BJ (cell line): ENCODE measurements around the gene ITPKC. TPM values are rescaled to one million over a fixed set of nuclear protein-coding genes. Genes with fewer than 3 reads are reported as not detected.

Experiments
- CTCF ChIA-PET: fragments of 350-600 bp; formaldehyde crosslinking; extraction: SDS; loops from one replicate; lab custom pipeline; 2021; ENCODE audit warnings: antibody characterized with exemption, inconsistent platforms; lab: Yijun Ruan, JAX
- POLR2A ChIA-PET: fragments of 300-600 bp; sonication (Branson Sonifier 250); formaldehyde crosslinking; extraction: SDS; loops from one replicate; lab custom pipeline; 2021; ENCODE audit warnings: antibody characterized with exemption; lab: Charles Lee
- DNase-seq: peaks from one replicate; pipeline ENCODE4 v3.0.0-alpha.2; 2011; ENCODE audit warnings: low read depth
- H3K27me3 ChIP-seq: 2 replicates; pipeline ENCODE4 v1.6.0; 2011; ENCODE audit warnings: low read length; ENCODE audit not compliant: control insufficient read depth, insufficient read depth
- H3K36me3 ChIP-seq: 2 replicates; pipeline ENCODE4 v1.5.1; 2011; ENCODE audit warnings: low read length; ENCODE audit not compliant: control insufficient read depth, insufficient read depth
- H3K4me3 ChIP-seq: 2 replicates; pipeline ENCODE4 v1.5.1; 2011; ENCODE audit warnings: low read depth, mild to moderate bottlenecking, control low read depth, low read length
- polyA plus RNA-seq: library from polyadenylated mRNA; depleted of rRNA; stranded (reverse); fragments of >200 nt; gene quantifications from 2 replicates; pipeline ENCODE4 v1.2.3, GENCODE V29; 2011
- TF ChIP-seq, protein P1 (sequence below): IDR thresholded peaks from 2 replicates; pipeline ENCODE4 v1.5.1; 2011; ENCODE audit warnings: low read depth, mild to moderate bottlenecking, control low read depth, inconsistent platforms, low read length, moderate library complexity; ENCODE audit not compliant: insufficient read depth

Gene ITPKC
- polyA plus RNA-seq, 1 experiment, result 11.9 TPM

DNA sequence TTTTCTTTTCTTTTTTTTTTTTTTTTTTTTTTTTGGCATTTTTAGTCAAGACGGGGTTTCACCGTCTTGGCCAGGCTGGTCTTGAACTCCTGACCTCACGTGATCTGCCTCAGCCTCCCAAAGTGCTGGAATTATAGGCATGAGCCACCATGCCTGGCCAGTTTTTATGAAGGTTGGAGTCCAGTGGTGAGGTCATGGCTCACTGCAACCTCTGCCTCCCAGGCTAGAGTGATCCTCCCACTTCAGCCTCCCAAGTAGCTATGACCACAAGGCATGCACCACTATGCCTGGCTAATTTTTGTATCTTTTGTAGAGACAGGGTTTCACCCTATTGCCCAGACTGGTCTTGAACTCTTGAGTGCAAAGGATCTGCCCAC is 38.3 kb downstream of the ITPKC start:
- ChIA-PET POLR2A (interaction anchor here (0.6 to 1.5 kb wide), 2 partner anchors 23 to 24 kb away, joined by 4 to 7 read pairs; partner anchors contain the start of gene RAB4B), CTCF (interaction anchor here (0.7 to 1.4 kb wide), 2 partner anchors 13 to 32 kb away, joined by 3 to 4 read pairs; no protein-coding TSS in a partner anchor)
- TF ChIP-seq, protein P1, sequence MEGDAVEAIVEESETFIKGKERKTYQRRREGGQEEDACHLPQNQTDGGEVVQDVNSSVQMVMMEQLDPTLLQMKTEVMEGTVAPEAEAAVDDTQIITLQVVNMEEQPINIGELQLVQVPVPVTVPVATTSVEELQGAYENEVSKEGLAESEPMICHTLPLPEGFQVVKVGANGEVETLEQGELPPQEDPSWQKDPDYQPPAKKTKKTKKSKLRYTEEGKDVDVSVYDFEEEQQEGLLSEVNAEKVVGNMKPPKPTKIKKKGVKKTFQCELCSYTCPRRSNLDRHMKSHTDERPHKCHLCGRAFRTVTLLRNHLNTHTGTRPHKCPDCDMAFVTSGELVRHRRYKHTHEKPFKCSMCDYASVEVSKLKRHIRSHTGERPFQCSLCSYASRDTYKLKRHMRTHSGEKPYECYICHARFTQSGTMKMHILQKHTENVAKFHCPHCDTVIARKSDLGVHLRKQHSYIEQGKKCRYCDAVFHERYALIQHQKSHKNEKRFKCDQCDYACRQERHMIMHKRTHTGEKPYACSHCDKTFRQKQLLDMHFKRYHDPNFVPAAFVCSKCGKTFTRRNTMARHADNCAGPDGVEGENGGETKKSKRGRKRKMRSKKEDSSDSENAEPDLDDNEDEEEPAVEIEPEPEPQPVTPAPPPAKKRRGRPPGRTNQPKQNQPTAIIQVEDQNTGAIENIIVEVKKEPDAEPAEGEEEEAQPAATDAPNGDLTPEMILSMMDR, result no peak
- Histone ChIP-seq H3K4me3 (no peak overlapping the region), H3K36me3 (peaks cover 13% of the 10 kb centered on the region), H3K27me3 (no peaks in the 10 kb centered on the region)
- DNase-seq, result no peak

DNA sequence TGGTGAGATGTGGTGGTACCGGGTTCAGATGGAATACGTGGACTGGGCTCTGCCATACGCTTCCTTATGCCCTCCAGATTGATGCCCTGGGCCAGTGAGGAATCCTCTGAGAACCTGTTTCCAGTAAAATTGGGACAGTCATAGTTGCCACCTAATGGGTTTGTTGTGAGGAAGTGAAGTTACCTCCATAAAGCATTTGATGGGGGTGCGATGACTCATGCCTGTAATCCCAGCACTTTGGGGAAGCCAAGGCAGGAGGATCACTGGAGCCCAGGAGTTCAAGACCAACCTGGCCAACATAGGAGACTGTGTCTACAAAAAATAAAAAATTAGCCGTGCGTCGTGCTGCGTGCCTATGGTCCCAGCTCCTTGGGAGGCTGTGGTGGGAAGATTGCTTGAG is 38.9 kb downstream of the ITPKC start:
- ChIA-PET CTCF (interaction anchor here (0.6 to 0.7 kb wide), 2 partner anchors 12 to 394 kb away, joined by 3 read pairs; no protein-coding TSS in a partner anchor), POLR2A (no interaction called here)
- TF ChIP-seq, protein P1, result no peak
- no peaks in the 10 kb centered on the region for H3K27me3 ChIP-seq
- H3K36me3 ChIP-seq, result peaks cover 14% of the 10 kb centered on the region
- no peak for DNase-seq
- no peak overlapping the region for H3K4me3 ChIP-seq

DNA sequence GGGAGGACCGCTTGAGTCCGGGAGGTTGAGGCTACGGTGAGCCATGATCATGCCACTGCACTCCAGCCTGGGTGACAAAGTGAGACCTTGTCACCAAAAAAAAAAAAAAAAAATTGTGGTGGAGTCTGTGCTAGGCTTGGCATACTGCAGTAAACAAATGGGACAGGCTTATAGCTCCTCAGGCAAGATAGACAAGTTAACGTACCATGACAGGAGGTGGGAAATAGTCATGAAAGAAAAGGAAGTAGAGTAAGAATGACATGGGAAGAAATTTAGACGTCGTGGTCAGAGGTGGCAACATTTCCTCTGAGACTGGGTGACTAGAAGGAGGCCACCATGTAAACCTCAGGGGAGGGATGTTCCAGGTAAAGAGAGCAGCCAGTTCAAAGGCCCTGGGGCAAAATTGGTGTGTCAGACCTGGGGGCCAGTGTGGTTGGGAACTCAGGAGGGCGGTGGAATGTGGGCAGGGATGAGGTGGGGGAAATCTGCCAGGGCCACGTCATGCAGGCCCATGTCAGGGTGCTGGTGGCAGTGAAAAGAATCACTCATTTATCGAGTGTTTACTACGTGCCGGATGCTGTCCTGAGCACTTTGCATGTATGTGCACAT is 39.7 kb downstream of the ITPKC start:
- TF ChIP-seq, protein P1, result no peak
- H3K27me3 ChIP-seq, result no peaks in the 10 kb centered on the region
- ChIA-PET CTCF (no interaction called here), POLR2A (no interaction called here)
- no peak overlapping the region for H3K4me3 ChIP-seq
- peaks cover 18% of the 10 kb centered on the region for H3K36me3 ChIP-seq
- no peak for DNase-seq

DNA sequence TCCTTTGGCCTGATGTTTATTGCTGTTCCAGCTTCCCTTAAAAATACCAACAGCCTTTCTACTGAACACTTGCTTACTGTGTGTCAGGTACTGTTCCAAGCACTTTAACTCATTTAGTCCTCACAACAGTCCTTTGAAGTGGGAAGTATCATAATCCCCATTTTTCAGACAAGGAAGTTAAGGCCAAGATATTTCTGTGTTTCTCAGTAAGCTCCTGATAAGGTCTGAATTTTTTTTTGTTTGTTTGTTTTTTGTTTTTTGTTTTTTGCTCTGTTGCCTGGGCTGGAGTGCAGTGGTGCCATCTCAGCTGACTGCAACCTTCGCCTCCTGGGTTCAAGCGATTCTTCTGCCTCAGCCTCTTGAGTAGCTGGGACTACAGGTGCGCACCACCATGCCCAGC is 41.6 kb downstream of the ITPKC start:
- ChIA-PET POLR2A (no interaction called here), CTCF (no interaction called here)
- no peak for DNase-seq
- TF ChIP-seq, protein P1, result no peak
- H3K4me3 ChIP-seq, result no peak overlapping the region
- H3K27me3 ChIP-seq, result no peaks in the 10 kb centered on the region
- H3K36me3 ChIP-seq, result peaks cover 32% of the 10 kb centered on the region

DNA sequence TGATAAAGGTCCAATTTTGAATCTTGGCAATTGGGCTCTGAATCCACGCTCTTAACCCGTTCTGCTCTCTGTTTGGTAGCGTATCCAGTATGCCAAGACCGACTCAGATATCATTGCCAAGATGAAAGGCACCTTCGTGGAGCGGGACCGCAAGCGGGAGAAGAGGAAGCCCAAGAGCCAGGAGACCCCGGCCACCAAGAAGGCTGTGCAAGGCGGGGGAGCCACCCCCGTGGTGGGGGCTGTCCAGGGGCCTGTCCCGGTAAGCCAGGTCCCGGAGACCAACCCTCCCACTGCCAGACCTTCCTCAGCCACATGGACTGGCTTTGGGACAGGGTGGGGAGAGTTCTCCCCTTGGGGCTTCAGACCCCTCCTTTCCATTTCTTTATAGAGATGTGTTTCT is 42.4 kb downstream of the ITPKC start:
- POLR2A ChIA-PET, result no interaction called here
- Histone ChIP-seq H3K27me3 (no peaks in the 10 kb centered on the region), H3K36me3 (peaks cover 39% of the 10 kb centered on the region), H3K4me3 (no peak overlapping the region)
- TF ChIP-seq, protein P1, result no peak
- DNase-seq, result no peak
- CTCF ChIA-PET, result no interaction called here
